Ovary (tissue), 9 donors: Measurements from ENCODE around the gene SLC24A4. TPM values are rescaled to one million over a fixed set of nuclear protein-coding genes. Genes with fewer than 3 reads are reported as not detected.

ENCODE experiments used
- DNase-seq, 5 donors: peaks; one replicate each; pipeline ENCODE4 v3.0.0-alpha.2; 2019 to 2020
- H3K27ac ChIP-seq, 2 donors: fragments of 200-600 bp; one replicate each; pipeline versions ENCODE4 v1.5.1 to v1.8.0; 2019 to 2022
- H3K27me3 ChIP-seq: fragments of 200-600 bp; one replicate; pipeline ENCODE4 v1.8.0; 2022
- H3K36me3 ChIP-seq: fragments of 200-600 bp; sonication (generic); one replicate; pipeline ENCODE4 v1.5.1; 2019
- H3K4me1 ChIP-seq: one replicate; pipeline ENCODE4 v1.8.1; 2013; ENCODE audit warnings: mild to moderate bottlenecking, moderate library complexity; ENCODE audit not compliant: insufficient read depth
- H3K4me3 ChIP-seq: fragments of 200-600 bp; sonication (generic); one replicate; pipeline ENCODE4 v1.5.1; 2017
- H3K9me3 ChIP-seq, 2 donors: fragments of 200-600 bp in 1 of 2; sonication (generic) in 1 of 2; one replicate each; pipeline versions ENCODE4 v1.5.1 to v1.8.1; 2013 to 2019; ENCODE audit warnings: mild to moderate bottlenecking in 1 of 2, moderate library complexity in 1 of 2
- EP300 ChIP-seq: sonication (generic); formaldehyde crosslinking; IDR thresholded peaks from one replicate; pipeline ENCODE4 v1.6.1; 2017; ENCODE audit warnings: antibody characterized with exemption
- POLR2A ChIP-seq: fragments of 450-650 bp; IDR thresholded peaks from one replicate; pipeline ENCODE4 v1.6.1; 2017; ENCODE audit warnings: antibody characterized with exemption, mild to moderate bottlenecking, moderate library complexity
- WGBS, 3 donors: extraction: QIAGEN DNeasy Blood & Tissue Kit in 1 of 3; methylation state at CpG; one replicate each; pipeline versions ENCODE4 v1.1.5 to v1.1.7; 2013 to 2017; 5-methylcytosine and 5-hydroxymethylcytosine counted together
- intact Hi-C, 4 donors: fragments of 100-400 bp; cut with DNase I; formaldehyde crosslinking; loops; one replicate each; pipeline versions ENCODE4 v1.11.0 to v1.15.1; 2022 to 2023
- polyA plus RNA-seq, 2 donors: library from polyadenylated mRNA; stranded (reverse); fragments of 200-250 nt in 1 of 2; fragments of 350-450 nt in 1 of 2; fragmentation: Illumina TruSeq in 1 of 2; extraction: RNeasy Lipid Tissue Mini Kit (QIAGEN cat#74804) in 1 of 2; gene quantifications; one replicate each; pipeline ENCODE4 v1.2.3, GENCODE V29; 2013 to 2014
- total RNA-seq, 7 donors: library from RNA; depleted of rRNA in 2 of 7; stranded (reverse); fragments of >200 nt in 2 of 7; fragmentation: NEBNext Ultra II Directional in 3 of 7; extraction: Animal tissue kit (Norgen Biotek cat#: 25700) in 3 of 7; gene quantifications; one replicate each; pipeline versions ENCODE4 v1.1.0 to v1.2.4, GENCODE V29; 2016 to 2023
- TF ChIP-seq, protein P1 (sequence below), 3 donors: fragments of 450-650 bp in 2 of 3; fragments of 200-600 bp in 1 of 3; IDR thresholded peaks; one replicate each; pipeline versions ENCODE4 v1.5.1 to v1.8.0; 2016 to 2022; ENCODE audit warnings: antibody characterized with exemption in 3 of 3, mild to moderate bottlenecking in 1 of 3
- donor health status: DM: no; HTN: no; CAD: no; lungs with moderate emphysema.
- donor health status: DM: no; HTN: no; CAD: no.
- donor health status: Bipolar disorder and iron deficiency.
- donor health status: DM: yes; HTN: yes; CAD: no.
- donor health status: DM: no; HTN: no; CAD: no.
- donor health status: DM: yes; HTN: yes; CAD: no.

SLC24A4 gene
- total and polyA plus RNA-seq, 9 donors, result 0.10 to 0.98 (median 0.24) TPM

GRCh38 chr14:92392711-92393110, 69.7 kb downstream of the SLC24A4 start:
- Histone ChIP-seq H3K4me1 (no peaks in the 10 kb centered on the region), H3K9me3 (no peaks in the 10 kb centered on the region), H3K36me3 (no peaks in the 10 kb centered on the region), H3K27ac (no peak overlapping the region), H3K4me3 (no peak overlapping the region), H3K27me3 (no peaks in the 10 kb centered on the region)
- WGBS, 3 donors, result 81 to 88% (median 87%) methylated on average over 9 of the region's 9 CpGs
- intact Hi-C loops, result no loop called here
- DNase-seq, result no peak
- TF ChIP-seq, protein P1, sequence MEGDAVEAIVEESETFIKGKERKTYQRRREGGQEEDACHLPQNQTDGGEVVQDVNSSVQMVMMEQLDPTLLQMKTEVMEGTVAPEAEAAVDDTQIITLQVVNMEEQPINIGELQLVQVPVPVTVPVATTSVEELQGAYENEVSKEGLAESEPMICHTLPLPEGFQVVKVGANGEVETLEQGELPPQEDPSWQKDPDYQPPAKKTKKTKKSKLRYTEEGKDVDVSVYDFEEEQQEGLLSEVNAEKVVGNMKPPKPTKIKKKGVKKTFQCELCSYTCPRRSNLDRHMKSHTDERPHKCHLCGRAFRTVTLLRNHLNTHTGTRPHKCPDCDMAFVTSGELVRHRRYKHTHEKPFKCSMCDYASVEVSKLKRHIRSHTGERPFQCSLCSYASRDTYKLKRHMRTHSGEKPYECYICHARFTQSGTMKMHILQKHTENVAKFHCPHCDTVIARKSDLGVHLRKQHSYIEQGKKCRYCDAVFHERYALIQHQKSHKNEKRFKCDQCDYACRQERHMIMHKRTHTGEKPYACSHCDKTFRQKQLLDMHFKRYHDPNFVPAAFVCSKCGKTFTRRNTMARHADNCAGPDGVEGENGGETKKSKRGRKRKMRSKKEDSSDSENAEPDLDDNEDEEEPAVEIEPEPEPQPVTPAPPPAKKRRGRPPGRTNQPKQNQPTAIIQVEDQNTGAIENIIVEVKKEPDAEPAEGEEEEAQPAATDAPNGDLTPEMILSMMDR (IDR thresholded peaks at IDR 0.05), result no peak
- TF ChIP-seq EP300 (no peak), POLR2A (no peak)

DNA sequence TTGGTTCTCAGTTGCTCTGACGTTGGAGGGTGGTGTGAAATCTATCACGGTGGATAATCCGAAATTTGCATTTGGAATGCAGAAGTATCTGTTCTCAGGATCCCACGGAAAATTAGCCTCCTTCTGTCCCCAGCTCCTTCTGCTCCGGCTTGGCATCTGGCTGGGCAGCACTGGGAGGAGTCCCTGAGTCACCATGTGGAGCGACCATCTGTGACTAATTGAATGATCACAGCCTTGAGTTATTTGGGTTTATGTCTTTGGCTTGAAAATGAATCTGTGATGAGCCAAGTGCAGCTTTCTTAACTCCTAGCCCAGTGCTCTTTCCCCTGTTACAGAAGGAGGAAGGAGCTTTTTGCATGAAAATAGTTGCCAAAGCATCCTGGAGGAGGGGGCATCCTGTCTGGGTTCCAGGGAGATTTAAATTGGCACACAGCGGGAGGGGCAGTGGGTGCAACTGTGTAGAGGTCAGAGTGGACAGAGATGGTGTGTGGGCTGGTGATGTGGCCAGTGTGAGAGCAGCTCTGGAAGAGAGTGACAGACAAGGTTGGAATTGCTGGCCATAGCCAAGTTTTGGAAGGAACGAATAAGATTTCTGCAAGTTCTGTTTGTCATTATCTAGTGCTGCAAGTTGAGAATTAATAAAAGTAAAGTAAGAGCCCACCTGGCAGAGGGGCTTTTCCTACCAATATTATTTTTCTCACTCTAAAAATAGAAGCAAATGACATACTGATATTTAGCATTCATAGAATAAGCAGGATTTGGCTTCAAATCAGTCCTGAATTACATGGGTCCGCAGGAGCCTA, 74.4 kb downstream of the SLC24A4 start:
- TF ChIP-seq, protein P1 (IDR thresholded peaks at IDR 0.05), result no peak
- H3K4me1 ChIP-seq, result no peaks in the 10 kb centered on the region
- 59 to 65% (median 63%) methylated on average over 9 of the region's 9 CpGs for WGBS, 3 donors
- no peak overlapping the region for H3K27ac ChIP-seq
- DNase-seq, result no peak
- H3K27me3 ChIP-seq, result no peaks in the 10 kb centered on the region
- intact Hi-C loops, result no loop called here
- no peak overlapping the region for H3K4me3 ChIP-seq
- no peaks in the 10 kb centered on the region for H3K36me3 ChIP-seq
- H3K9me3 ChIP-seq, result no peaks in the 10 kb centered on the region

- no peaks in the 10 kb centered on the region for H3K4me1 ChIP-seq
- H3K27ac ChIP-seq, result no peak overlapping the region
- no peak overlapping the region for H3K4me3 ChIP-seq
- no peak for TF ChIP-seq POLR2A
- TF ChIP-seq EP300, result no peak
- TF ChIP-seq, protein P1 (IDR thresholded peaks at IDR 0.05), result no peak
- WGBS, 3 donors, result 77 to 82% (median 79%) methylated on average over 9 of the region's 9 CpGs
- DNase-seq, result no peak
- no peaks in the 10 kb centered on the region for H3K27me3 ChIP-seq
- intact Hi-C loops, result no loop called here
- no peaks in the 10 kb centered on the region for H3K36me3 ChIP-seq
- H3K9me3 ChIP-seq, result no peaks in the 10 kb centered on the region
These were observed 75.1 kb downstream of the SLC24A4 start for GRCh38 chr14:92397953-92398564.

GRCh38 chr14:92398888-92399636, 76.1 kb downstream of the SLC24A4 start:
- Histone ChIP-seq H3K27ac (no peak overlapping the region), H3K36me3 (no peaks in the 10 kb centered on the region), H3K4me3 (no peak overlapping the region), H3K4me1 (no peaks in the 10 kb centered on the region), H3K27me3 (no peaks in the 10 kb centered on the region), H3K9me3 (no peaks in the 10 kb centered on the region)
- intact Hi-C loops, result no loop called here
- 73 to 86% (median 86%) methylated on average over 7 of the region's 7 CpGs for WGBS, 3 donors
- no peak for DNase-seq
- TF ChIP-seq EP300 (no peak), POLR2A (no peak)
- TF ChIP-seq, protein P1 (IDR thresholded peaks at IDR 0.05), result no peak
